HG03108 (cell line): ENCODE measurements around the gene CAMK2B.

Experiments used
- ATAC-seq: cut with Tn5 transposase; IDR thresholded peaks from one replicate; pipeline ENCODE4 v1.9.1; 2021; ENCODE audit warnings: moderate library complexity; ENCODE audit not compliant: unreplicated experiment

Gene CAMK2B

DNA sequence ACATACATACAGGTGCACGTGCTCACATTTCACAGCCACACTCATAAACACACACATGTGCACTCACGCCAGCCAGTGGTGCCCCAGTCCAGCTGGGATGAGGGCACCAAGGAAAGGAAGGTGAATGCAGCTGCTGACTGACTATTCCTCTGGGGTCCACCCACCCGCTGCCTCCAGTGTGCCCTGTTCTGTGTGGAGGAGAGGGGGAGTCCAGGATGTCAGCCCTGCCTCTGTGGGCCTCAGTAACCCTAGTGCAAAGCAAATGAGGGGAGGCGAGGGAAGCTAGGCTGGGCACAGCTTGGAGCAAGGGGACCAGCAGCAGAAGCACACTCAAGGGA lies 67.0 kb downstream of the CAMK2B start:
- no peak for ATAC-seq

DNA sequence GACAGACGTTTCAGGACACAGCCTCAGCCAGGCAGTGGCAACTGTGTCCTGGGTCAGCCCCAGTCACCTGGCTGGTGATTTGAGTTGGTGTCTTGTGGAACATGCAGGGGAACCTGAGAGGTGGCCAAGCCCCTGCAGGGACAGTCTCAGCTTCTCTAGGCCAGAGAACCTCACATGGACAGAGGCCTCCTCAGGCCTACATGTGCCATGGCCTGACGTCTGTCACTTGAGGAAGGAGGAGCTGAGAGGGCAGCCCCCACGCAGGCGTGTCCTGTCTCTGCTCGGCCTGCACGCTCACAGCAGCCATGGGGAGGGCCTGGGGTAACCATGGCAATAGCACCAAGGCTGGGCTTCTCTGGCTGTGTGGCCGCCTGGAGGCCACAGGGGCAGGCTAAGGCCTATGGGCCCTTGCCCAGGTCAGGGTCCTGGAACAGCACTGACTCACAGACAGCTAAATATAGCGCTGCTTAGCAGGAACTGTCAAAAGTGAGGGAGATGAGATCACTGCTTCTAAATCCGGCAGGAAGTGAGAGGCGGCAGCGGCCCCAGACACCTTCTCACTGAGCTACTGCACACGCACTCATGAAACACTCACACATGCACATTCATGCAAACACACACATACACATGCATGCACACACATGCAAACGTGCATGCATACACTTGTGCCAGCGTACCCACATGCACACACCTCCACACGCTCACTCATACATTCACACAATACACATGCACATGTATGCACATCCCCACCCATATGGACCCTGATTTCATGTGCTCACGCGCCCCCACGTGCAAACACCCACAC lies 67.6 kb downstream of the CAMK2B start:
- peak; percentile 94 for ATAC-seq

DNA sequence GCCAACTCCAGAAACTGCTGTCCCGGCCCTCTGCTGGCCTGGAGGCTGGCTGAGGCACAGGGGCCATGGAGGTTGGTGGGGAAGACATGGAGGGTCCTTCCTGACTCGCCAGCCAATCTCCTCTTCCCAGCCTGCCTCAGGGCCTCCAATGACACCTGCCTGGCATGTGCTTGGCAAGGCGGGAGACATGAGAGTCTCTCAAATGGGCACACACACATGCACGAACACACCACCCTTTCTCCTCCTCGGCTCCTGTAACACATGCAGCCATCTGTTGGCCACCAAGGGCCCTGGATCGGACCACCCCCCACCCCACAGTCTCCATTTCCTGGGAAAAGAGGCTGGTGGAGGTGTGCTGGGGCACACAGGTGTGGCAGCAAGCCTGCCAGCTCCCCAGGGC lies 68.2 kb downstream of the CAMK2B start:
- ATAC-seq, result no peak

DNA sequence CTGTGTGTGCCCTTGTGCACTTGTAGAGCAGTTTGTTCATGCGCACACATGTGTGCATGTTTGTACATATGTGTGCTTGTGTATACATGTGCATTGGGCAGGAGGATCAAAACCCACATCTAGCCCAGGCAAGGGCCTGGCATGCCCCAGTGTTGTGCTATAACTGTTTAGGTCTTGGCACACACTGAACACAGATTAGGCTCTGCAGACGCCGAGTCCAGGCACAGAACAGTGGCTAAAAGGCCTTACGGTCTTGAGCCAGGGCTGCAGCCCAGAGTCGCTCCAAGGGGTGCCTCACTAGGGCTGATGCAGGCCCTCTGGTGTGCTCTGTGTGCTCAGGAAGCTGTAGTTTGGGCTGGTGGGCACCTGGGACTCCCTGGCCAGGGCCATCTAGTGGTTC lies 68.9 kb downstream of the CAMK2B start:
- no peak for ATAC-seq

DNA sequence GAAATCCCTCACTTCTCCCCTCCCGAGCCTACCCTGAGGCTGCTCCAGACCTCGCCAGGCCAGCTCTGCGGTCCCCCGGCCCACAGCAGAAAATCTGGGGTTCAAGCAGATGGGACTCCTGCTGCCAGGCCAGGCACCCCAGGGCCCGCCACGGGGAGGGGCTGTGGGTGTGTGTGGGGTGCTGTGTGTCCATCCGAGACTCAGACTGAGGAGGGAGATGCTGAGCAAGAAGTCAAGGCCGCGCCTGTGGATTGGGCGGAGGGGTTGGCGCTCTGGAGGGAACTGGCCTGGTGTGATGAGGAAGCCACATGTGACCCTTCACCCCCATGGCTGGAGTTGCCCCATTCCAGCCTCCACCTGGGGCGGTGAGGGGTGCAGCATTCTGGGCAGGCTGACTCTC lies 73.5 kb downstream of the CAMK2B start:
- ATAC-seq, result no peak

DNA sequence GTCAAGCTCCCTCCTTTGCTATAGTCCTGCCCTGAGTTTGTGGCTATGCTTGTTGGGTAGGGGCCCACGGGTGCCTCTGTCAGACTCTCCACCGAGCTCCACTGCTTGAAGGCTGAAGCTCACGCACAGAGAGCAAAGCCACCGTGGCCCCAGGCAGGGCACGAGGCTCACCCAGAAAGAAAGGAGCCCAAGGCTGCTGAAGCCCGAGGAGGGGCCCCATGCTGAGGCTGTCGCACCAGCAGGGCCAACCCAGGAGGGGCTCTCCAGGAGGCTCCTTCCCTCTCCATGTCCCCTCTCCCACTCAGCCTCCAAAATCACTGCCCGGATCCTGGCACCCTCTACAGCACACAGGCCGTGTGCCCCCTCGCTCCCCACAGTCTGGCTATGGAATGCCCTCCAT lies 74.1 kb downstream of the CAMK2B start:
- no peak for ATAC-seq

DNA sequence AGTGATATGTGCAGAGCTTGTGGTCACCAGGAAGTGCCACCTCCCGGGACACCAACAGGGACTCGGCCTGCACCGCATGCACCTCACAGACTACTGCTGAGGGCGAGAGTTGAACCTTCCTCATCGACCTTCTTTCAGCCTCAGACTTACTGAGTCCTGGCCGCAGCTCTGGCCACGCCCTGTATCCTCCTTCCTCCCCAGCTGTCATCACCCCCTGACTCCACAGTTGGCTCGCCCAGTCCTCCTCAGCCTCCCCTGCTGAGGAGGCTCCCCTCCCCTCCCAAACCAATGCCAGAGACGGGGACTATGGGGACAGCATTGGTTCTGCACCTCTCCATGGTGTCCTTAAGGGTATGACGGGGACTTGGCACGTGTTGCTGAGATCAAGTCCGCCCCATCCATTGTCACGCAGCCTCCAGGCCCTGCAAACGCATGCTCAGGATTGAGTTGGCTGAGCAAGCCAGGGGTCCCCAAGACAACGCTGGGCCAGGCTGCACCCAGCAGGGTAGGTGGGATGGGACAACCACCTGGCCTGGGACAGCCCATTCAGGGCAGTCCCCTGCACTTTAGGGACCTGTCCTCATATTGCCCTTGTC lies 75.7 kb downstream of the CAMK2B start:
- no peak for ATAC-seq

DNA sequence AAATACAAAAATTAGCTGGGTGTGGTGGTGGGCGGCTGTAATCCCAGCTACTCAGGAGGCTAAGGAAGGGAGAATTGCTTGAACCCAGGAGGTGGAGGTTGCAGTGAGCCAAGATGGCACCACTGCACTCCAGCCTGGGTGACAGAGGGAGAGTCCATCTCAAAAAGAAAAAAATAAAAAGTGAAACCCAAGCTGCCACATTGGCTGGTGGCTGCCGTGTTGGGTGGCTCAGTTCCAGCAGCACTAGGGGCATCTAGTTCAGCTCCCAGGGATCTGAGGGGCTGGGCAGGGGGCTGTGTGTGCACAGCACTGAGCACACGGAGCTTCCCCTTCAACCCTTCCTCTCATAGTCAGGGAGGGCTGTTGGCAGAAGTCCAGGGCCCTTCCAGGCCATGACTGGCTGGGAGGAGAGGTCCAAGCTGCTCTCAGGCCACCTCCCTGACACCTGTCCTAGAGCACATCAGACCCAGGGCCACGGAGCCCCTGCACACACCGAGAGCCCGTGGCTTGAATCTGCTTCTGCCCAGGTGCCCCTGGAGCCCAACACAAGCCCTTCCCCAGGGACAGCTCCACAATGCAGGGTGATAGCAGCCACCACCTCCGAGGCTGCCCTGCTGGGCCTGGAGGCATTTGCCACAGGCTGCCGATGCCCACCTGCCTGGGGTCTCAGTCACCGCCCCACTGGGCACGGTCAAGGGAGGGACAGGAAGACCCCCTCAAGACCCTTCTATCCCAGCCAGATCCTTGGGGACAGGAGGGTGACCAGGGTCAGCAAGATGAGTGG lies 77.3 kb downstream of the CAMK2B start:
- ATAC-seq, result no peak

DNA sequence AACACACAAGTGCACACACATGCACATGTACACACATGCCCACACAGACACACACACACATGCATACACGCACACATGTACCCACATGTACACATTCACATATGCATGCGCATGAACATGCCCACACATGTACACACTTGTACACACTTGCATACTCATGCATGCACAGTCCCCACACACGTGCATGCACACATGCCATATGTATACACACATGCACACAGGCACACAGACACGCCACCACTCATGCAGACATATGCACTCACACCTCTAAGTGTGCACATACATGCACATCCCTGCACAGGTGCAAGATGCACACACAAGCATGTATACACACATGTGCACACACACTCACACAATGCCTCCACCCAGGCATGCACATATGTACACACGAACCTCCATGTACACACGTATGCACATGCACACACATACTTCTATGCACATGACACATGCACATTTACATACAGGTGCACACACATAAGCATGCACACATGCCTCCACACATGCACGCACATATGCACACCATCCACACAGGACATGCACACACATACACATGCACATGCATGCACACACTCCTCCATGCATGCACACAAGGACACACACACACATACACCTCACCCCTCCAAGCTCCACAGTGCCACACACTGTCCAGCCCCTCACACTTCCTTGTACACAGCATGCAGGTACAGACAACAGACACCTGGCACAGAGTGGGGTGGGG lies 78.8 kb downstream of the CAMK2B start:
- no peak for ATAC-seq

DNA sequence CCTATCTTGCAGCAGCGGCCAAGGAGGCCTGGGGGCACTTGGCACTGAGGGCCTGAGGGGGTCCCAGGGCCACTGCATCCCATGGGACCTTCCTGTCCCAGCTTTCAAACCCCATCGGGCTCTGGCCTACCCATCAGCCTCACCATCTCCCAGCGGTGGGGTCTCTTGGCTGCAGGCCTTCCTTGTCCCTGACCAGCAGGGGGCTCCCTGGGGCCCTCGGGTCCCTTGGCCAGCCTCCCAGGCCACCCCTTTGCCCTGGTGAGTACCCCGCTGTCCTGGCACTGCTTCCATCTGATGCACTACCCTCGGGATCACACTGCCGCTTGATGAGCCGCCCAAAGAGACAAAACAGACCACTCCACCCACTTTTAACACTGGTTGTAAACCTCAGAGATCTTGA lies 81.1 kb downstream of the CAMK2B start:
- no peak for ATAC-seq

DNA sequence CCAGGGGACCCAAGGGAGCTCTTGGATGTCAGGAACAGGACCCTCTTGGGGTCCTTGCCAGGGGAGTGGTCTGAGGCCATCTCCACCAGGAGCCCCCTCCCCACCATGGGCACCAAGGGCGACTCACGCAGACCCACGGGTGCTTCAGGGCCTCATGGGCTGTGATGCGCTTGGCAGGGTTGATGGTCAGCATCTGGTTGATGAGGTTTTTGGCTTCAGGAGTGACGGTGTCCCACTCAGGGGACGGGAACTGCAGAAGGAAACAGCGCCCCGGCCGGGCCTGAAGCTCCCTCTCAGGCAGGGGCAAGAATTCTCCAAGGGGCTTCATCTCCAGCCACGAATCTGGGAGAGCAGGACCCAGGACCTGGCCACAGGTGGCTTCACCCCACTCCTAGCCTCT lies 83.3 kb downstream of the CAMK2B start:
- ATAC-seq, result no peak

DNA sequence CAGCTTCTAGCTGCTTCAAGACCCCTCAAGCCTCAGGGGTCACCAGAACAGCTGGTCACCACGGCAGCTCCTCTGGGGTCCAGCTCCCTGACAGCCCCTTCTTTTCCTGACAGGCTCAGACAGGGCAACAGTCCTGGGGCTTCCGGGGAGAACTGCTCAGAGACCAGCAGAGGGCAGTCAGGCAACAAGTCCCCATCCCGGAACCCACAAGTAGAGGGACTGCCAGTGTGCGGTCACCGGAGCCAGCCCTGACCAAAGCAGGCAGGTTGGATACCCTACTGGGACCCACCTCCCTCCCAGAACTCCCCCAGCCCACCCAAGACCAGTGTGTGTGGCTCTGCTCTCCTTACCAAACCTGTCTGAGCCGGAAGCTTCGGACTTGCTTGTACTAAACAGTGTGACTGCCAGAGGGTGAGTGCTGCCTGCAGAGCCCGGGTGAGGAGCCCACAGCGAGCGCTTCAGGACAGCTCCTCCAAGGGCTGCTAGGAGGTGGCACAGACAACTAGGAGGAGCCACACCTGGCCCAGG lies 84.3 kb downstream of the CAMK2B start:
- peak; percentile 78 for ATAC-seq

DNA sequence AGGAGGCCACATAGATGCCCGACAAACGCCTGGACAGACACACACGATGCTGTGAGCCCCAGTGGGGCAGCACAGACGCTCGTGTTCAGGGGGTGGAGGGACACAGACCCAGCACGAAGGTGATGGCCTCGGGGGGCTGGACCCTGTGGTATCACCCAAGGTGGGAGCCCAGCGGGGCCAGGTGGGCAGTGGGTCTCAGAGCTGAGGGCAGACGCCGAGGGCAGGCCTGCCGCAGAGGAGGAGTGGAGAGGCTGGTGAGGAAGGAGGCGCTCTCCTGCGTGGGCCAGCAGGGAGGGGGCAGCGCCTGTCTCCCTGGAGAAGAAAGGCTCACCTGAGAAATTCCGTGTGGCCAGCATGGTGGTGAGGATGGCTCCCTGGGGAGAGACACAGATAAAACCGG lies 85.0 kb downstream of the CAMK2B start:
- no peak for ATAC-seq

DNA sequence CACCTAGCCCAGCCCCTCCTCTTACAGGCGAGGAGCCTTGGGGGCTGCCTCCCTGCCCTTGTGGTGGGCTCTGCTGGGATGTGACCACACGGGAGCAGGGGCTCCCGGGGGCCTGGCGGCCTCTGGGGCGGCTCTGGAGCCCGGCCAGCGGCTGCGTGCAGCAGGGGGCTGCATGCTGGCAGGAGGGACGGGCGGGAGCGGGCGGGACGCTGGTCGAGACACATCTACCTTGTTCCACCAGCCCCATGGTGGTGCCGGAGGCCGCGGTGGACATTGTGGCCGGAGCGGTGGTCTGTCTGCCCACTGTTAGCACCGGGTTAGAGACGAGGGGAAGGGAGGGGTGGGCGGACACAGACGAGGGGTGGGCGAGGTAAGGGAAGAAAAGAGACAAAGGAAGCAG lies 86.0 kb downstream of the CAMK2B start:
- no peak for ATAC-seq

DNA sequence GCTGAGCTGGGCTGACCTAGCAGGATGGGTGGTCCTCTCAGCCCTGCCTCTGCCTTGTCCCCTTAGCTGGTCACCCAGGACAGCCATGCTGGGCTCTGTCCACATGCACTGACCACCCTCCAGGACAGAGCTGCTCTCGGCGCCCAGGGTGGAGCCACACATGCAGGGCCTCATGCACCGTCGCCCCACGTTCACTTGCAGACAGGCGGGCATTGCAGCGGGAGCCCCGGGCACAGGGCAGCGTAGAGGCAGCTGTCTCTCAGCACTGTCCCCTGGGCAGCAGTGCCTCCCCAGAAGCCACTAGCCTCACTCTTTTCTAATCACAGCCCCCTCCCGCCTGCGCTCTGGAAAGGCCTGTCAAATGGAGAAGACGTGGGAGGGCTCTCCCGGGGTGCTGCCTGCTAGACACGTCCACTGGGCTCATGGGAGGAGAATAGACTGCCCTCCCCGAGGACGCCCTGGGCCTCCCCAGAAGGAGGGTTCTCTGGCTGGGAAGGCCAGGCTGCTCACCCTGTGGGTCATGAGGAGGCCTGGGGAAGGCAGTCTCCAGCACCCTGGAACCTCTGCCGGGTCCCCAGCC lies 87.2 kb downstream of the CAMK2B start:
- no peak for ATAC-seq

DNA sequence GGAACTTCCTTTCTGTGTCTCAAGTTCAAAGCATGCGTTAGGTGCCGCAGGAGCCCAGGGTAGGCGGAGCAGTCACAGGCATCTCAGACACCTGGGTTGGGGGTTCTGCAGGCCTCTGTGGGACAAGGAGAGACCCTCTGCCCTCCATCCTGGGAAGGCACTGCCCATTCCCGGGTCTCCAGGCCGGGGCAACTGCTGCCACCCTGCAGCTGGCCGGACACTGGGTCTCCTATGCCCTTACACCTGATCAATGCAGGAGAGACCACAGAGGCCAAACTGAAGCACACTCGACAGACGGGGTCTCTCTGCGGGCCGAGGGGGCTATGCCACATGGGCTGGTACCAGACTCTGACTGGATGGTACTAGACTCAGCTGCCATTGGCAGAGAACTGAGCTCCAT lies 87.7 kb downstream of the CAMK2B start:
- no peak for ATAC-seq

DNA sequence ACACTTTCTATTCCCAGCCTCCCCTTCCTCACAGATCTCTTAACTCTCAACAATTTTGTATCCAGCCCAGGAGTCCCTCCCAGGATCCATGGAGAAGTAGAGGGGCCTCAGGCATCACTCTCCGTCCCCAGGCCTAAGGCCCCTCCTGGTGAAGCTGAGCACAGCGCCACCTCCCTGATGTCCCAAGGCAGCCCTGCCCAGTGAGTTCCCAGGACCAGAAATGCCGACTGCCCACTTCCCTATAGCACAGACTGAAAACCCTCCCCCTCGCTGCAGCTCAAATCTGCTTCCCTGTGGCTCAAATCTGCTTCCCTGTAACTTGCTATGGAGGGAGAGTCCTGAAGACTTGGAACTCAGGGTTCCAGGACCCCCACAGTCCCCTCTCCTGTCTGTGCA lies 89.1 kb downstream of the CAMK2B start:
- no peak for ATAC-seq

DNA sequence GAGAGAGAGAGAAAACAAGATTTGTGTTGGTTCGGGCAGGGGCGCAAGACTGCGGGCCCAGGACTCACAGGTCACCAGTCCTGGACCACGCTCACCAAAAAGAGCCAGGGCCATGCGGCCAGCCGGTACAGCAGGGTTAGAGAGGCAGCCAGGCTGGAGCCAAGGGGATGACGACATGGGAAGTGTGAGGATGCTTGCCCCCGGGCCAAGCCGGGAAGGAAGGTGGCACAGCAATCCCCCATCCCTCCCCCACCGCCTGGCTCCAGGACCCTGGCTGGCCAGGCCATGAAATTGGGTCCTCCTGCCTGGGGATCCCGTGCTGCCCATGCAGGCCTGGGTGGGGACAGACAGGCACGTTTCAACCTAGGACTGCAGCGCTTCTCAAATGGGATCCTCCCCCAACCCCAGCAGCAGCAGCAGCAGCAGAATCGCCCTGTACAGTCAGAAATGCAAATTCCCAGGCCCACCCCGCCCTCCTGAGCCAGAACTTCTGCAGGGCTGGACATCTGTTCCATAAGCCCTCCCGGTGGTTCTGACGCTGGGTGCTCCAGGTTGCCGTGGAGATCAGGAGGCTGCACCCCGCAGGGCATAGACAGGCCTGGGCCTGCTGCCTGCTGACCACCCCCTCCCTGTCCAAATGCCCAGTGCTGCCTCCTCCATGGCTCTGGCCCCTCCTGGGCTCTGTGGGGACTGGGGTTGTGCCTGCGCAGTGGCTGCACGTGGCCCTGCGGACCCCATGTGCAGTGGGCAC lies 89.6 kb downstream of the CAMK2B start:
- ATAC-seq, result no peak

DNA sequence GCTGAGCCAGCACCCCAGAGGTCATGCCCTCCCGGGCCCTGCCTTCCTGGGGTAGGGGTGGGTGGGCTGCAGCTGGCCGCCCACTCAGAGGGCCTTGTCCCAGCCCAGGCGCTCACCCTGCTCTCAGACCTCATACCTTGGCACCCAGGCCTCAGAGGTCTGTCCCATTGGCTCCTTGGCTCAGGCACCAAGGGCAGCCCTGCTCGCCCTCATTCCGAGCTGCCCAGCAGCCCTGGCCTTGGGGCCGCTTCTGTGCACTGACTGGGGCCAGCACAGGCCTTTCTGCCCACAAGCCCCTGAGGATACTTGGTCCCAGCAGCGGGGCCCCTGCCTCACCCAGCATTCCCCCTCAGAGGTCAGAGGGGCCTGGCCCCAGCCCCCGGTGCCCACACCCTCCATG lies 90.3 kb downstream of the CAMK2B start:
- ATAC-seq, result no peak
